ENCODE results near the gene KIF3C. TPM values are rescaled to one million over a fixed set of nuclear protein-coding genes. Genes with fewer than 3 reads are reported as not detected.
A peak's percentile ranks its signal among the peaks of the same experiment; 100 is the strongest.

Gene KIF3C
- total and polyA plus RNA-seq, 2 of the 4 experiments (the other 2 are of a cell fraction) = 8.3 to 15.4 TPM

GRCh38 chr2:25976983-25977741, 5.1 kb downstream of the KIF3C start:
- Histone ChIP-seq H3K4me1 (ENCODE audit: control insufficient read depth, insufficient read depth, low read length) (peaks cover 32% of the 10 kb centered on the region), H4K8ac (ENCODE audit: low read depth in 2 of 2, low read length in 2 of 2) (no peak overlapping the region), H4K20me1 (ENCODE audit: insufficient read depth, low read length) (peaks cover 20% of the 10 kb centered on the region; the same call in 1 of the 2 replicates), H2BK5ac (ENCODE audit: low read depth, low read length, poor library complexity, severe bottlenecking) (no peak overlapping the region), H2AK5ac (ENCODE audit: low read depth, low read length) (no peak overlapping the region), H3K27ac (ENCODE audit: insufficient read depth, low read length) (no peak overlapping the region), H2AK9ac (replicated peaks; ENCODE audit: low read depth, low read length, poor library complexity) (peak overlapping the region; percentile 47), H4K91ac (ENCODE audit: insufficient read depth, low read depth, low read length) (no peak overlapping the region), H3K14ac (replicated peaks; ENCODE audit: low read depth, low read length) (no peak overlapping the region; the same call in 1 of the 2 replicates), H3K4ac (ENCODE audit: low read depth, low read length) (no peak overlapping the region), H3K4me3 (ENCODE audit: insufficient read depth, low read depth, low read length) (no peak overlapping the region), H3K79me1 (ENCODE audit: low read depth in 1 of 2, low read length in 2 of 2) (peaks cover 20 to 61% of the 10 kb centered on the region in 2 experiments), H3K36me3 (ENCODE audit: control insufficient read depth, insufficient read depth, low read length) (peaks cover 6% of the 10 kb centered on the region; the same call in 1 of the 2 replicates), H3K9me3 (ENCODE audit: control insufficient read depth, insufficient read depth, low read length) (no peaks in the 10 kb centered on the region), H3K18ac (ENCODE audit: low read depth, low read length) (no peak overlapping the region), H2BK120ac (ENCODE audit: low read depth, low read length) (no peak overlapping the region), H3K27me3 (ENCODE audit: control insufficient read depth, insufficient read depth, low read length) (no peaks in the 10 kb centered on the region), H4K5ac (ENCODE audit: low read depth, low read length) (no peak overlapping the region), H3K4me2 (ENCODE audit: low read depth, low read length) (peak overlapping the region; percentile 53; the same call in 1 of the 2 replicates), H3K23ac (ENCODE audit: low read depth, low read length) (no peak overlapping the region), H2BK15ac (ENCODE audit: low read depth, low read length) (no peak overlapping the region), H3K9ac (ENCODE audit: low read depth, low read length) (no peak overlapping the region), H2AFZ (replicated peaks; ENCODE audit: low read length, poor library complexity) (peak overlapping the region; percentile 2), H3K56ac (ENCODE audit: extremely low read depth, insufficient read depth, low read length) (no peak overlapping the region), H2BK20ac (ENCODE audit: low read depth, low read length) (no peak overlapping the region), H3K9me1 (ENCODE audit: insufficient read depth, low read length) (peaks cover 13% of the 10 kb centered on the region)
- intact Hi-C loops (cut with micrococcal nuclease) (loop anchor here (10.0 kb wide), 1 partner anchor 368 kb away; the partner anchor contains the start of genes ADGRF3 and SELENOI), in situ Hi-C loops (cut with MboI; ENCODE audit: low sequenced_read_pairs) (no loop called here), dilution Hi-C loops (cut with HindIII; ENCODE audit: low sequenced_read_pairs, unreplicated experiment) (no loop called here)
- no peak for DNase-seq
- CTCF ChIA-PET = no interaction called here
- no TSS peak for BruUV-seq (replicated peaks)
- POLR2A ChIA-PET (ENCODE audit: unreplicated experiment) = no interaction called here
- peak; percentile 9; the same call in 1 of the 2 replicates for ATAC-seq (ENCODE audit: low read depth)
- TF ChIP-seq POLR2A (IDR thresholded peaks at IDR 0.05; ENCODE audit: low read depth, low read length) (no peak), NFE2L2 (IDR thresholded peaks at IDR 0.05; ENCODE audit: low read depth, low read length) (no peak), USF2 (IDR thresholded peaks at IDR 0.05; ENCODE audit: low read depth, low read length) (no peak), RCOR1 (IDR thresholded peaks at IDR 0.05; ENCODE audit: insufficient replicate concordance, low read length) (no peak), MAZ (IDR thresholded peaks at IDR 0.05; ENCODE audit: borderline replicate concordance, low read depth, low read length) (no peak), RFX5 (IDR thresholded peaks at IDR 0.05; ENCODE audit: low read depth, low read length) (no peak), FOS (IDR thresholded peaks at IDR 0.05; ENCODE audit: low read depth, low read length) (no peak), RAD21 (IDR thresholded peaks at IDR 0.05; ENCODE audit: low read length) (no peak), CTCF (conservative IDR thresholded peaks at IDR 0.05; ENCODE audit: low read depth, low read length) (no peak), CHD1 (IDR thresholded peaks at IDR 0.05; ENCODE audit: low read depth, low read length) (no peak)
- WGBS, 2 experiments (ENCODE audit: extremely low coverage in 2 of 2, insufficient read length in 1 of 2) = no CpG with 5 or more reads among the region's 6 CpGs

Measured in IMR-90 (cell line).